ENCODE measurements around the gene MECP2. TPM values are rescaled to one million over a fixed set of nuclear protein-coding genes. Genes with fewer than 3 reads are reported as not detected.
A peak's percentile ranks its signal among the peaks of the same experiment; 100 is the strongest.

Gene MECP2
- total and polyA plus RNA-seq, 7 donors = 27.6 to 54.4 (median 35.5) TPM

DNA sequence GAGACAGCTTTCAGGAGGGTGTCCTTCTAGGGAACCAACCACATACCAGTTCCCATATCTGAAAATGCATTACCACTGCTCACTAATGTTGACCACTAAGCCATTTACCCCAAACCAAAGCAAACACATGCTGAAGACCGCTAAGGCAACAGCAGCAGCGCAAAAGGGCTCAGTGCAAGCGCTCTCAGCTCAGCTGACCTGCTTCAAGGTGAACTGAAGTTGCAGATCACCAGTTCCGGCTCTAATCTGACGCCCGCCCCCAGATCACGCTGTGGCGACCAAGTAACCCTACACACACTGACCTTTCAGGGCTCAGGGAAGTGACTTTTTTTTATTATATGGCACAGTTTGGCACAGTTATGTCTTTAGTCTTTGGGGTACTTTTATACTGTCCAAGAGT lies 5.8 kb downstream of the MECP2 start:
- intact Hi-C loops (cut with DNase I) = no loop called here
- TF ChIP-seq, protein P1, sequence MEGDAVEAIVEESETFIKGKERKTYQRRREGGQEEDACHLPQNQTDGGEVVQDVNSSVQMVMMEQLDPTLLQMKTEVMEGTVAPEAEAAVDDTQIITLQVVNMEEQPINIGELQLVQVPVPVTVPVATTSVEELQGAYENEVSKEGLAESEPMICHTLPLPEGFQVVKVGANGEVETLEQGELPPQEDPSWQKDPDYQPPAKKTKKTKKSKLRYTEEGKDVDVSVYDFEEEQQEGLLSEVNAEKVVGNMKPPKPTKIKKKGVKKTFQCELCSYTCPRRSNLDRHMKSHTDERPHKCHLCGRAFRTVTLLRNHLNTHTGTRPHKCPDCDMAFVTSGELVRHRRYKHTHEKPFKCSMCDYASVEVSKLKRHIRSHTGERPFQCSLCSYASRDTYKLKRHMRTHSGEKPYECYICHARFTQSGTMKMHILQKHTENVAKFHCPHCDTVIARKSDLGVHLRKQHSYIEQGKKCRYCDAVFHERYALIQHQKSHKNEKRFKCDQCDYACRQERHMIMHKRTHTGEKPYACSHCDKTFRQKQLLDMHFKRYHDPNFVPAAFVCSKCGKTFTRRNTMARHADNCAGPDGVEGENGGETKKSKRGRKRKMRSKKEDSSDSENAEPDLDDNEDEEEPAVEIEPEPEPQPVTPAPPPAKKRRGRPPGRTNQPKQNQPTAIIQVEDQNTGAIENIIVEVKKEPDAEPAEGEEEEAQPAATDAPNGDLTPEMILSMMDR (IDR thresholded peaks at IDR 0.05) = no peak
- ATAC-seq = peak in 2 of 4 donors; percentile 37 to 48
- Histone ChIP-seq H3K4me1 (peaks cover 14% of the 10 kb centered on the region), H3K27ac (no peak overlapping the region), H3K36me3 (ENCODE audit: insufficient read depth in 1 of 2, low read depth in 1 of 2) (no peaks in the 10 kb centered on the region), H3K27me3 (ENCODE audit: insufficient read depth in 3 of 3, low read length in 2 of 3) (no peaks in the 10 kb centered on the region), H3K4me3 (no peak overlapping the region), H3K9me3 (no peaks in the 10 kb centered on the region)
- 61 to 80% (median 72%) methylated on average over 8 of the region's 8 CpGs for WGBS, 3 donors
- DNase-seq = no peak

- no peaks in the 10 kb centered on the region for H3K9me3 ChIP-seq
- H3K27ac ChIP-seq = no peak overlapping the region
- DNase-seq (no peak), ATAC-seq (no peak)
- intact Hi-C loops (cut with DNase I) = no loop called here
- H3K36me3 ChIP-seq (ENCODE audit: insufficient read depth in 1 of 2, low read depth in 1 of 2) = no peaks in the 10 kb centered on the region
- TF ChIP-seq, protein P1 (IDR thresholded peaks at IDR 0.05) = no peak
- H3K4me3 ChIP-seq = no peak overlapping the region
- peaks cover 14% of the 10 kb centered on the region for H3K4me1 ChIP-seq
- no peaks in the 10 kb centered on the region for H3K27me3 ChIP-seq (ENCODE audit: insufficient read depth in 3 of 3, low read length in 2 of 3)
- 70 to 80% (median 76%) methylated on average over 4 of the region's 4 CpGs for WGBS, 3 donors
Observed at GRCh38 chrX:154090731-154091130, 6.8 kb downstream of the MECP2 start.

GRCh38 chrX:154084449-154085300 lies 12.8 kb downstream of the MECP2 start:
- TF ChIP-seq, protein P1 (IDR thresholded peaks at IDR 0.05) = no peak
- Histone ChIP-seq H3K4me3 (no peak overlapping the region), H3K36me3 (ENCODE audit: insufficient read depth in 1 of 2, low read depth in 1 of 2) (no peaks in the 10 kb centered on the region), H3K4me1 (peaks cover 7% of the 10 kb centered on the region), H3K9me3 (no peaks in the 10 kb centered on the region), H3K27me3 (ENCODE audit: insufficient read depth in 3 of 3, low read length in 2 of 3) (no peaks in the 10 kb centered on the region), H3K27ac (no peak overlapping the region)
- no peak for DNase-seq
- intact Hi-C loops (cut with DNase I) = no loop called here
- 73 to 77% (median 75%) methylated on average over 7 of the region's 7 CpGs for WGBS, 3 donors
- no peak for ATAC-seq

GRCh38 chrX:154083126-154083517 lies 14.4 kb downstream of the MECP2 start:
- intact Hi-C loops (cut with DNase I) = no loop called here

More at GRCh38 chrX:154083126-154083517, 14.4 kb downstream of the MECP2 start:
- Histone ChIP-seq H3K36me3 (ENCODE audit: insufficient read depth in 1 of 2, low read depth in 1 of 2) (no peaks in the 10 kb centered on the region), H3K9me3 (no peaks in the 10 kb centered on the region), H3K4me1 (peaks cover 7% of the 10 kb centered on the region), H3K27ac (no peak overlapping the region), H3K4me3 (peak overlapping the region; percentile 9), H3K27me3 (ENCODE audit: insufficient read depth in 3 of 3, low read length in 2 of 3) (no peaks in the 10 kb centered on the region)
- 57 to 65% (median 62%) methylated on average over 6 of the region's 6 CpGs for WGBS, 3 donors
- DNase-seq = no peak
- peak in 3 of 4 donors; percentile 11 to 31 (median 16) for ATAC-seq
- TF ChIP-seq, protein P1 (IDR thresholded peaks at IDR 0.05) = no peak

Measured in psoas muscle (tissue), 8 donors.